GM18519 (cell line): Measurements from ENCODE around the gene SUGCT.
"Not testable (repeated sequence)": the region's sequence is repeated elsewhere in the genome, so short reads cannot be mapped to it uniquely, and the experiment has no call there.

Source experiments
- ATAC-seq: cut with Tn5 transposase; IDR thresholded peaks from one replicate; pipeline ENCODE4 v1.9.1; 2021; ENCODE audit warnings: mild to moderate bottlenecking, moderate library complexity; ENCODE audit not compliant: unreplicated experiment, low FRiP score

SUGCT gene

GRCh38 chr7:40644454-40645188 is 509.8 kb downstream of the SUGCT start:
- no peak for ATAC-seq

- ATAC-seq: no peak
Observed at GRCh38 chr7:40645197-40645596, 510.4 kb downstream of the SUGCT start.

DNA sequence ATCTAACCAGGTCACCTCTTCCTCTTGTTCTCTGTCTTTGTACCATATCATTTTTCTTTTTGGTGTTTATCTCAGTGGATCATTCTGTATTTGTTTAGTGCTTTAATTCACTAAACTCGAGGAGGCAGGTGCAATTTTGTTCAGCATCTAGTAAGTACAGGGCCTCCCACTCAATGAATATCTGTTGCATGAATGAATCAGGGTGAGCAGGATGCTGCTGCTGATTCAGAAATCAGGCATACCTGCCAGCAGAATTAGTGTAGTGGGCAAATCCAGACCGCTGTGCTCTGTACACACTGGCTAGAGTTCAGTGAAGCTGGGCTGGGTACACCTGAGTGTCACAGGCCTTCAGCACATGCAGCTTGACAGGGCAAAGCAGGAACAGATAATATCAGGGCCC is 511.9 kb downstream of the SUGCT start:
- ATAC-seq: no peak

GRCh38 chr7:40647719-40648118 is 512.9 kb downstream of the SUGCT start:
- no peak for ATAC-seq

GRCh38 chr7:40649247-40649646 is 514.4 kb downstream of the SUGCT start:
- ATAC-seq: no peak

DNA sequence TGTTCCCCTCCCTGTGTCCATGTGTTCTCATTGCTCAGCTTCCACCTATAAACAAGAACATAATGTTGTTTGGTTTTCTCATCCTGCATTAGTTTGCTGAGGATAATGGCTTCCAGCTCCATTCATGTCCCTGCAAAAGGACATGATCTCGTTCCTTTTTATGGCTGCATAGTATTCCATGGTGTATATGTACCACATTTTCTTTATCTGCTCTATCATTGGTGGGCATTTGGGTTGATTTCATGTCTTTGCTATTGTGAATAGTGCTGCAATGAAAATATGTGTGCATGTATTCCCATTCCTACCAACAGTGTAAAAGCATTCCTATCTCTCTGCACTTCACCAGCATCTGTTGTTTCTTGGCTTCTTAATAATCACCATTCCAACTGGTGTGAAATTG is 516.1 kb downstream of the SUGCT start:
- not testable (repeated sequence) for ATAC-seq

DNA sequence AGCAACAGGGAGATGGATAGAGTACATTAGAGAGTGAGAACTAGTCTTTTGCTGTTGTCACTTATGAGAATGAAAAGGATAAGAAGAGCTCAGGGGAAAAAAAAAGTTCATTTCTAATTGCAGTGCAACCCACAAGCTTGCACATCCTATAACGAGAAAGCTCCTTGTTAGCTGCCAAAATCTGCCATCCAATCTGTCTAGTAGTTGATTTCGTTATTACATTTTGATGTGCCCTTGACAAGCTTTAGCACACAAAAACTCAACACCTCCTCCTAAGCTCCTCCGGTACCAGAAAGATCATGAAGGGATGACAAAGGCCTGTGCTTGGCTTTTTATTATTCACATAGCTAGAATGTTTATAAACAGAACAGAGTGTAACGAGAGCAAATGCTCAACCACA is 519.4 kb downstream of the SUGCT start:
- no peak for ATAC-seq

DNA sequence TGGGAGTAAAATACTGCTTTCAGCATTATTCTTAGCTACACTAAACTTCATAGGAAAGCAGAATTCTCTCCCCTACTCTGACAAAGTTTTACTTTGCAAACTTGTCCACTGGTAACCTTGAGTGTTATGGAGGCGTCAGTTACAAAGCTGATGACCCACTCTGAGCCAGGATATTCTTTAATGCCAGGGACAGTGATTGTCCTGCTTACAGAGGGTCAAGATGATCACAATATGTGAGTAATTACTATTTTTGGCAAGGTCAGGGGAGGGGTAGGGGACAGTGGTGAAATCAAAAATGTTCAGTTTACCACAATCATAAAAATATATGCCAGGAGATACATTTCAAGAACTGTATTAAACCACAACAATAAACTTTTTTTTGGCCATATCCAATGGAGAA is 520.6 kb downstream of the SUGCT start:
- ATAC-seq: no peak

- no peak for ATAC-seq
Observed at GRCh38 chr7:40656349-40656748, 521.5 kb downstream of the SUGCT start.

- no peak for ATAC-seq
Observed at GRCh38 chr7:40658729-40659128, 523.9 kb downstream of the SUGCT start.

GRCh38 chr7:40659231-40659630 is 524.4 kb downstream of the SUGCT start:
- no peak for ATAC-seq

DNA sequence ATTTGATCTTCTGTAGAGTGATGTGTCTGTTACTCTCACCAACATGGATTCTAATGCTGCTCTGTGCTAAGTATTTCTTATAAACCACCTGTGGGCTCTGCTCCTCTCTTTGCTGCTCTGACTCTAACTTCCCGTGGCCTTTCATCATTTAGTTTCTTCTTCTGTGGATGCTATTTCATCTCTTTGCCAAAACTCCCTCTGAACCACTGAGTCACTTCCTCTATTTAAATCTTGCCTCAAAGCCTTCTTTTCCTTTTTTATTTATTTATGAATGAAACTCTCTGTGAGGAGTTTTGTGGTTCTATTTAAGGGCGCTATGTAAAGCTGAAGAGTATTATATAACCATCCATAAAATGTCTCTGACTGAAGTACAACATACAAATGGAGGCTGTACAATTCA is 538.5 kb downstream of the SUGCT start:
- no peak for ATAC-seq

DNA sequence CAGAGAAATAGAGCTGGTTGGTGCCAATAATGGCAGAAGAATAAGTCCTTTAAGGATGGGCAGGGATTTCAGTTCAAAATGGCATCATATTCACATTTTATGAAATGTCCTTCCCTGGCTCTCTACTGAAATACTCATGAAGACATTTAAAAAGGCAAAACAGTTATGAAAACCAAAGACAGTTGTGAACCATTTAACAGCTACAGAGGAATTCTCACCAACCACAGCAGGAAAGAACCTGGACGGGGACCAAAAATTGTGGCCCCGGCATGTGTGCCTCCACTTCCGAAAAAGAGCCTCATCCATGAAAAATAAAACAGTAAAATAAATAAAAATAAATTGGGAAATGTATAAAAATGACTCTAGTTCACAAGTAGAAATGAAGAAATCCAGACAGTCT is 539.5 kb downstream of the SUGCT start:
- no peak for ATAC-seq

GRCh38 chr7:40675741-40676140 is 540.9 kb downstream of the SUGCT start:
- no peak for ATAC-seq

DNA sequence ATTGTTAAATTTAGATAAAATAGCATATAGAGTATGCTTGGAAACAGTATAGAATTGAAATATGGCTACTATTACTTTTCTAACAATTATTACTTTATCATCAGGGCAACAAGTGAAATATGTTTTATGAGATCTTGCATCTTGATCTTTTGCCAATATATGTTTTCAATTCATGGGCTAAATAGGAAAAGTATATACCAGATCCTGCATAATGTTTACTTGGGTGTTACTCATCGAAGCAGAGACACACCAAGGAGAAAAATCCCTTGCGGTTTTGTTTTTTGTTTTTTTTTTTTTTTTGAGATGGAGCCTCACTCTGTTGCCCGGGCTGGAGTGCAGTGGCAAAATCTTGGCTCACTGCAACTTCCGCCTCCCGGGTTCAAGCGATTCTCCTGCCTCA is 541.4 kb downstream of the SUGCT start:
- no peak for ATAC-seq

GRCh38 chr7:40680657-40681056 is 545.9 kb downstream of the SUGCT start:
- ATAC-seq: peak; percentile 96

DNA sequence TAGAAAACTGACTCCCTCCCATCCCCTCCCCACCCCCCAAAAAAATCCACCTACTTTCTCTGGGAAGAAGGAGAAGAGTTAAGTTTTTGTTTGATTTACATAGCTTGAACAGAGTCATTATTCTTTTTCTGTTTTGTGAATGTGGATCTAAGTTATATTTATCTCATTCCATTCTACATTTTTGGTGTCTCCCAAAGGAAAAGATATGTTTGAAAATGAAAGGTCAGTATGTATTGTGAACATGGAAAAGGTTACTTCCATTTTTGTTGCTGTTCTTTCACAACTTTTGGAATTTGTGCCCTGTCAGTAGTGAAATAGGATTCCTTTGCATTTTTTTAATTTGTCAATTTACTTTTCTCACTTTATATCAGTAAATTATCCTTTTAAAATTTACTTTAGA is 547.9 kb downstream of the SUGCT start:
- no peak for ATAC-seq

DNA sequence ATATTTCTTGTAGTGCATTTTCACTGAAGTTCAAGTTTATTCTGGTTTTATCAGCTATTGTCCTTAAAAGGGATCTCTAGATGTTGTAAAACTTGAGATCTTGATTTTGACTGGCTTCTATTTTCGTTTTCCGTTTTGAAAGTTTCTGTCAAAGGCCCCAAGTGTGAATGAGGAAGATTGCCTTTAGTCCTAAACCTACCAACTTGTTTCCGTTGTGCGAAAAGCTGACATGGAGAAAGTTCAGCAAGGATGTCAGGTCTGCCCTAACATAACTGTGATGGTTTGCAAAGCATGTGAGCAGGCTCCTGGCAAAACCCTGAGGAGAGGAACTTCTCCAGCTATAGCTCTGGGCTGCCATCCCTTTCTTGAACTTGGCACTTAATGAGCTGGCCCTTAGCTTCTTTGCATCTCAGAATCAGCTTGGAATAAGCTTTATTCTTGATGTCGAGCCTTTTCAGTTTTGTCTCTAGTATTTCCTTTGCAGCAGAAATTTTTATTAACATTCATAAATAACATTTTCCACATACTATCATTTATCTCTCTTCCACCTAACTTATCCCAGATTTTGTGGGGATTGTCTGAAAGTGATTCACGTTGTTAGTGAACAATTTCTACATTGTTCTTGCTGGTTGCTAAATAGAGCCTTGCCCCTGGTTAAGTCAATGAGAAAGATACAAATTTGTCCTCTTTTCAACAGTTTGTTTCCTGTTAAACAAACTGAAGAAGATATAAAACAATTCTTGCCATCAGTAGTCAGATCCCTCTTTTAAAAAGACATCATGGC is 559.4 kb downstream of the SUGCT start:
- no peak for ATAC-seq

- no peak for ATAC-seq
Observed at GRCh38 chr7:40694991-40695390, 560.2 kb downstream of the SUGCT start.

DNA sequence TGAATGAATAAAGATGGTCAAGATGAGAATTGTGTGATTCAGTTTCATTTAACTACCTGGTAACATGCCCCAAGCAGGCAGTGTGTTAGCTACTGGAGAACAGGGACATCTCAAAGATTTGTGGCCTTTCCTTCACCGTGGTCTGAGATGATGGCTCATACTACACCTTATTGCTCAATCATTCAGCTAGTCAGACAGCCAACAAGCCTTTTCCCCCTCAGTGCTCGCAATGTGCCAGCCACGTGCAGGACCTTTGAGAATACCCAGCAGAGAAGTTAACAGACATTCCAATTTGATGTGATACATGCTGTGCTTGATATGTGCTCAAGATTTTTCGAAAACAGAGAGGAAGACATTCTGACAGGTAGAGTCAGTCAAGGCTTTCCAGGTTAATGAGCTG is 562.8 kb downstream of the SUGCT start:
- ATAC-seq: no peak

- no peak for ATAC-seq
Observed at GRCh38 chr7:40698214-40698920, 563.6 kb downstream of the SUGCT start.

- ATAC-seq: no peak
Observed at GRCh38 chr7:40698921-40699260, 564.1 kb downstream of the SUGCT start.
